H1 (cell line): ENCODE results near the gene FIBIN. TPM values are rescaled to one million over a fixed set of nuclear protein-coding genes. Genes with fewer than 3 reads are reported as not detected.

ENCODE experiments used
- CTCF ChIA-PET: fragments of 300-600 bp; sonication (Branson Sonifier 250); formaldehyde crosslinking; loops from one replicate; lab custom pipeline; 2021; ENCODE audit not compliant: partially characterized antibody; lab: Charles Lee
- POLR2A ChIA-PET: fragments of 300-600 bp; sonication (Branson Sonifier 250); formaldehyde crosslinking; loops from one replicate; lab custom pipeline; 2021; ENCODE audit warnings: inconsistent platforms; ENCODE audit not compliant: partially characterized antibody; lab: Charles Lee
- DNase-seq, 2 experiments: peaks; one replicate each; pipeline versions ENCODE4 v3.0.0 to v3.0.0-alpha.2; 2010 to 2022; ENCODE audit warnings: low spot score in 2 of 2, low read depth in 1 of 2, mixed read lengths in 1 of 2
- FAIRE-seq: peaks from 2 replicates; lab custom pipeline; 2011; peaks lifted over from hg19 to GRCh38; lab: Jason Lieb, UNC
- H2AFZ ChIP-seq: 2 replicates; pipeline ENCODE4 v1.8.1; 2012; ENCODE audit warnings: low read length, inconsistent platforms
- H2AK5ac ChIP-seq: 2 replicates; pipeline ENCODE4 v1.6.1; 2013; ENCODE audit warnings: low read depth, low read length
- H2BK120ac ChIP-seq: replicated peaks from 2 replicates; pipeline ENCODE3; 2013; ENCODE audit warnings: low read depth, low read length, inconsistent platforms
- H2BK12ac ChIP-seq: 2 replicates; pipeline ENCODE4 v1.6.1; 2013; ENCODE audit warnings: low read depth, low read length
- H2BK15ac ChIP-seq: 2 replicates; pipeline ENCODE4 v1.6.1; 2013; ENCODE audit warnings: low read length
- H2BK20ac ChIP-seq: 2 replicates; pipeline ENCODE4 v1.6.1; 2013; ENCODE audit warnings: low read length
- H2BK5ac ChIP-seq: 2 replicates; pipeline ENCODE4 v1.6.1; 2013; ENCODE audit warnings: low read depth, low read length
- H3K14ac ChIP-seq: 2 replicates; pipeline ENCODE4 v1.6.1; 2013; ENCODE audit warnings: inconsistent platforms; ENCODE audit not compliant: insufficient read length
- H3K18ac ChIP-seq: 2 replicates; pipeline ENCODE4 v1.6.1; 2013; ENCODE audit warnings: low read length; ENCODE audit errors: extremely low read depth
- H3K23ac ChIP-seq: 2 replicates; pipeline ENCODE4 v1.6.1; 2013; ENCODE audit warnings: inconsistent platforms; ENCODE audit not compliant: insufficient read length
- H3K23me2 ChIP-seq: 2 replicates; pipeline ENCODE4 v1.6.1; 2013; ENCODE audit warnings: low read depth, low read length
- H3K27ac ChIP-seq: 2 replicates; pipeline ENCODE4 v1.6.1; 2011; ENCODE audit warnings: low read depth, low read length, inconsistent platforms
- H3K27me3 ChIP-seq, 4 experiments: replicated peaks in 1 of 4; 1 replicate in 1 of 4; 2 replicates in 3 of 4; pipeline versions ENCODE4 v1.6.1 to v1.8.1; 2011 to 2013; ENCODE audit warnings: low read length in 3 of 4, mild to moderate bottlenecking in 3 of 4, inconsistent platforms in 2 of 4, mixed read lengths in 2 of 4, moderate library complexity in 1 of 4; ENCODE audit not compliant: control insufficient read depth in 3 of 4, insufficient read depth in 3 of 4; ENCODE audit errors: extremely low read depth in 1 of 4
- H3K36me3 ChIP-seq, 4 experiments: 2 replicates each; pipeline versions ENCODE4 v1.6.1 to v1.8.1; 2011 to 2013; ENCODE audit warnings: mild to moderate bottlenecking in 4 of 4, low read length in 3 of 4, moderate library complexity in 2 of 4, control low read depth in 1 of 4, inconsistent platforms in 1 of 4; ENCODE audit not compliant: insufficient read depth in 4 of 4, control insufficient read depth in 2 of 4
- H3K4ac ChIP-seq: replicated peaks from 2 replicates; pipeline ENCODE3; 2013; ENCODE audit warnings: low read length, low read depth, mixed read lengths, inconsistent platforms; ENCODE audit not compliant: insufficient read length
- H3K4me1 ChIP-seq, 4 experiments: replicated peaks in 1 of 4; 1 replicate in 1 of 4; 2 replicates in 3 of 4; pipeline versions ENCODE4 v1.6.1 to v1.8.1; 2011 to 2013; ENCODE audit warnings: low read length in 3 of 4, inconsistent platforms in 2 of 4, mixed read lengths in 1 of 4; ENCODE audit not compliant: insufficient read depth in 4 of 4, control insufficient read depth in 3 of 4
- H3K4me2 ChIP-seq, 2 experiments: 2 replicates each; pipeline versions ENCODE4 v1.6.1 to v1.8.1; 2011 to 2013; ENCODE audit warnings: low read depth in 2 of 2, low read length in 2 of 2, control low read depth in 1 of 2, inconsistent platforms in 1 of 2, mild to moderate bottlenecking in 1 of 2; ENCODE audit not compliant: insufficient read depth in 1 of 2
- H3K4me3 ChIP-seq, 4 experiments: fragments of 200-600, 300-600 bp in 1 of 4; sonication (generic), shearing (Covaris generic), sonication (Bioruptor Twin) in 1 of 4; 2 replicates each; pipeline versions ENCODE4 v1.5.1 to v1.8.1; 2011 to 2016; ENCODE audit warnings: low read length in 4 of 4, low read depth in 3 of 4, control low read depth in 2 of 4, inconsistent platforms in 2 of 4, mild to moderate bottlenecking in 2 of 4, mixed read lengths in 1 of 4, moderate library complexity in 1 of 4; ENCODE audit not compliant: insufficient read depth in 2 of 4; ENCODE audit errors: extremely low read depth in 1 of 4
- H3K56ac ChIP-seq: replicated peaks from 2 replicates; pipeline ENCODE3; 2013; ENCODE audit warnings: low read depth, mild to moderate bottlenecking, mixed read lengths, low read length, inconsistent platforms; ENCODE audit not compliant: insufficient read length
- H3K79me1 ChIP-seq: 2 replicates; pipeline ENCODE4 v1.6.1; 2013; ENCODE audit warnings: low read depth, low read length, control low read depth
- H3K79me2 ChIP-seq, 2 experiments: 2 replicates each; pipeline versions ENCODE4 v1.6.1 to v1.8.1; 2012 to 2013; ENCODE audit warnings: low read length in 2 of 2, mild to moderate bottlenecking in 2 of 2, inconsistent platforms in 1 of 2; ENCODE audit not compliant: insufficient read depth in 2 of 2, control insufficient read depth in 1 of 2
- H3K9ac ChIP-seq, 4 experiments: replicated peaks in 1 of 4; 1 replicate in 1 of 4; 2 replicates in 3 of 4; pipeline versions ENCODE4 v1.6.1 to v1.8.1; 2011 to 2013; ENCODE audit warnings: low read depth in 3 of 4, low read length in 3 of 4, control low read depth in 2 of 4, mild to moderate bottlenecking in 2 of 4, moderate library complexity in 2 of 4, inconsistent platforms in 1 of 4; ENCODE audit errors: extremely low read depth in 1 of 4
- H3K9me3 ChIP-seq, 2 experiments: 2 replicates each; pipeline versions ENCODE4 v1.6.1 to v1.8.1; 2012 to 2013; ENCODE audit warnings: mild to moderate bottlenecking in 2 of 2, moderate library complexity in 2 of 2, control low read depth in 1 of 2, inconsistent platforms in 1 of 2, low read depth in 1 of 2, low read length in 1 of 2, mixed read lengths in 1 of 2; ENCODE audit not compliant: insufficient read depth in 2 of 2
- H4K20me1 ChIP-seq, 2 experiments: replicated peaks in 1 of 2; 2 replicates each; pipeline versions ENCODE3 to v1.8.1; 2011 to 2013; ENCODE audit warnings: inconsistent platforms in 2 of 2, low read length in 2 of 2, mild to moderate bottlenecking in 1 of 2; ENCODE audit not compliant: insufficient read depth in 2 of 2, control insufficient read depth in 1 of 2
- H4K5ac ChIP-seq: 2 replicates; pipeline ENCODE4 v1.6.1; 2013; ENCODE audit warnings: low read length, low read depth, mixed read lengths, inconsistent platforms; ENCODE audit not compliant: insufficient read length
- H4K8ac ChIP-seq: 2 replicates; pipeline ENCODE4 v1.8.0; 2013; ENCODE audit warnings: mild to moderate bottlenecking, moderate library complexity, low read length, inconsistent platforms; ENCODE audit not compliant: insufficient read depth; ENCODE audit errors: extremely low read depth
- H4K91ac ChIP-seq: replicated peaks from 2 replicates; pipeline ENCODE3; 2013; ENCODE audit warnings: low read length, mixed read lengths, inconsistent platforms; ENCODE audit not compliant: insufficient read length
- BCL11A ChIP-seq, 2 experiments: IDR thresholded peaks; one replicate each; pipeline ENCODE4 v1.6.1; 2011; ENCODE audit warnings: low read depth in 2 of 2, low read length in 2 of 2, mild to moderate bottlenecking in 2 of 2
- FOSL1 ChIP-seq: IDR thresholded peaks from 2 replicates; pipeline ENCODE4 v1.6.1; 2011; ENCODE audit warnings: mild to moderate bottlenecking, low read depth, low read length, moderate library complexity; ENCODE audit not compliant: insufficient read depth
- HDAC2 ChIP-seq, 2 experiments: fragments of 300-600 bp in 1 of 2; sonication (generic) in 1 of 2; IDR thresholded peaks; 2 replicates each; pipeline ENCODE4 v1.6.1; 2011 to 2012; ENCODE audit warnings: low read depth in 2 of 2, low read length in 2 of 2, mild to moderate bottlenecking in 2 of 2, moderate library complexity in 2 of 2, borderline replicate concordance in 1 of 2, inconsistent platforms in 1 of 2
- JUND ChIP-seq: IDR thresholded peaks from 2 replicates; pipeline ENCODE4 v1.6.1; 2011; ENCODE audit warnings: mild to moderate bottlenecking, improper control_type of control experiment, low read length
- MAX ChIP-seq: IDR thresholded peaks from 2 replicates; pipeline ENCODE4 v1.6.1; 2012; ENCODE audit warnings: inconsistent platforms
- PHF8 ChIP-seq: fragments of 200-600 bp; sonication (generic); conservative IDR thresholded peaks from 2 replicates; pipeline ENCODE4 v1.7.1; 2012; ENCODE audit warnings: low read depth, mild to moderate bottlenecking, inconsistent platforms, low read length, moderate library complexity
- POU5F1 ChIP-seq: IDR thresholded peaks from 2 replicates; pipeline ENCODE4 v1.6.1; 2011; ENCODE audit warnings: low read depth, mild to moderate bottlenecking, low read length, moderate library complexity
- RAD21 ChIP-seq, 2 experiments: IDR thresholded peaks in 1 of 2; conservative IDR thresholded peaks in 1 of 2; 2 replicates each; pipeline ENCODE4 v1.6.1; 2011; ENCODE audit warnings: low read depth in 2 of 2, low read length in 2 of 2, improper control_type of control experiment in 1 of 2, inconsistent platforms in 1 of 2, mild to moderate bottlenecking in 1 of 2, moderate library complexity in 1 of 2
- TBP ChIP-seq: IDR thresholded peaks from 2 replicates; pipeline ENCODE4 v1.6.1; 2011; ENCODE audit warnings: low read depth, low read length, improper control_type of control experiment
- TCF12 ChIP-seq: IDR thresholded peaks from 2 replicates; pipeline ENCODE4 v1.6.1; 2011; ENCODE audit warnings: low read depth, mild to moderate bottlenecking, low read length
- TEAD4 ChIP-seq: IDR thresholded peaks from 2 replicates; pipeline ENCODE4 v1.6.1; 2012; ENCODE audit warnings: low read depth, low read length, inconsistent platforms, mixed read lengths
- WGBS, 2 experiments: shearing (Covaris generic) in 1 of 2; methylation state at CpG; one replicate each; pipeline versions ENCODE4 v1.1.6 to v1.1.7; 2013 to 2015; ENCODE audit warnings: low lambda C conversion rate in 2 of 2, mixed read lengths in 2 of 2, inconsistent platforms in 1 of 2, low coverage in 1 of 2, missing lambda C conversion rate in 1 of 2; ENCODE audit not compliant: insufficient replicate concordance in 2 of 2, insufficient coverage in 1 of 2, insufficient read length in 1 of 2; ENCODE audit errors: extremely low coverage in 1 of 2, missing lambda C conversion rate in 1 of 2; 5-methylcytosine and 5-hydroxymethylcytosine counted together
- polyA plus RNA-seq, 7 experiments: library from polyadenylated mRNA; depleted of rRNA in 3 of 7; stranded (reverse) in 5 of 7; unstranded in 2 of 7; fragments of >200 nt in 5 of 7; fragments of 200-250 nt in 2 of 7; gene quantifications; 1 replicate in 5 of 7; 2 replicates in 1 of 7; 4 replicates in 1 of 7; pipeline versions ENCODE4 v1.2.1 to v1.2.3, GENCODE V29; 2011 to 2013; ENCODE audit warnings: missing spikeins in 2 of 7, mixed read lengths in 2 of 7
- total RNA-seq: library from RNA; stranded (reverse); fragmentation: NEBNext Ultra II Directional; extraction: Animal tissue kit (Norgen Biotek cat#: 25700); gene quantifications from 2 replicates; pipeline ENCODE4 v1.2.1, GENCODE V29; 2021

Gene FIBIN
- total and polyA plus RNA-seq, 2 of the 8 experiments (the other 6 are each of a cell fraction or from before 2014, with no cell fraction given): 0.38 to 0.45 TPM

GRCh38 chr11:27041141-27041899, 47.4 kb downstream of the FIBIN start:
- Histone ChIP-seq H4K8ac (no peak overlapping the region), H3K9ac (no peak overlapping the region), H3K18ac (no peak overlapping the region), H3K4ac (no peak overlapping the region), H3K4me1 (peaks cover 0 to 4% (median 0%) of the 10 kb centered on the region in 4 experiments; a peak in 3 of 7 replicates), H3K9me3 (no peaks in the 10 kb centered on the region), H2AFZ (no peak overlapping the region), H3K56ac (no peak overlapping the region), H3K79me1 (no peaks in the 10 kb centered on the region), H2BK15ac (no peak overlapping the region), H3K23ac (no peak overlapping the region), H4K20me1 (no peaks in the 10 kb centered on the region), H3K36me3 (no peaks in the 10 kb centered on the region), H3K4me2 (no peak overlapping the region), H2BK20ac (no peak overlapping the region), H3K23me2 (no peaks in the 10 kb centered on the region), H2BK5ac (no peak overlapping the region), H4K5ac (no peak overlapping the region), H3K79me2 (no peaks in the 10 kb centered on the region), H2BK12ac (no peak overlapping the region), H2AK5ac (no peak overlapping the region), H3K27ac (no peak overlapping the region), H3K14ac (no peak overlapping the region), H4K91ac (no peak overlapping the region), H3K4me3 (no peak overlapping the region), H2BK120ac (no peak overlapping the region), H3K27me3 (no peaks in the 10 kb centered on the region)
- ChIA-PET POLR2A (no interaction called here), CTCF (interaction anchor here (0.5 to 2.1 kb wide), 9 partner anchors 12 to 1410 kb away, joined by 3 to 16 read pairs (median 4); no protein-coding TSS in a partner anchor)
- FAIRE-seq (no peak), DNase-seq (no peak)
- 91% methylated on average over 2 of the region's 2 CpGs; no CpG with 5 or more reads in 1 of the 2 experiments for WGBS, 2 experiments
- TF ChIP-seq FOSL1 (no peak), TEAD4 (no peak), JUND (no peak), BCL11A (IDR thresholded peaks at IDR 0.05; ENCODE audit: low read depth in 2 of 2, low read length in 2 of 2) (no peak), RAD21 (IDR thresholded peaks at IDR 0.05 in 1 of 2, conservative IDR thresholded peaks at IDR 0.05 in 1 of 2; ENCODE audit: low read depth in 2 of 2, low read length in 2 of 2) (no peak), POU5F1 (no peak), HDAC2 (IDR thresholded peaks at IDR 0.05; ENCODE audit: borderline replicate concordance in 1 of 2, low read depth in 2 of 2, low read length in 2 of 2) (no peak), MAX (no peak), PHF8 (no peak), TCF12 (no peak), TBP (no peak)
